Left cardiac atrium (tissue), 4 donors: ENCODE measurements around the gene KRTAP5-9. TPM values are rescaled to one million over a fixed set of nuclear protein-coding genes. Genes with fewer than 3 reads are reported as not detected.
"Not testable (repeated sequence)": the region's sequence is repeated elsewhere in the genome, so short reads cannot be mapped to it uniquely, and the experiment has no call there.

ENCODE experiments used
- ATAC-seq, 2 donors: fragments of 200-7000 bp; cut with Tn5 transposase; one replicate each; pipeline ENCODE4 v1.9.1; 2020; ENCODE audit warnings: mild to moderate bottlenecking in 2 of 2, moderate library complexity in 2 of 2
- DNase-seq: peaks from one replicate; pipeline ENCODE4 v3.0.0-alpha.2; 2020
- intact Hi-C, 2 donors: fragments of 100-400 bp; cut with DNase I; formaldehyde crosslinking; loops; one replicate each; pipeline versions ENCODE4 v1.14.1 to v1.15.1; 2022 to 2023
- total RNA-seq, 2 donors: library from RNA; stranded (reverse); fragmentation: NEBNext Ultra II Directional; extraction: Animal tissue kit (Norgen Biotek cat#: 25700); gene quantifications; one replicate each; pipeline ENCODE4 v1.2.1, GENCODE V29; 2021
- donor health status: DM: no; HTN: yes; CAD: no.
- donor health status: DM: no; HTN: yes; CAD: no; lungs with severe emphysema.
- donor health status: DM: yes; HTN: yes; CAD: no.
- donor health status: Dilated cardiomyopathy.

Gene KRTAP5-9
- total RNA-seq, 2 donors from 2014 or later: not detected

DNA sequence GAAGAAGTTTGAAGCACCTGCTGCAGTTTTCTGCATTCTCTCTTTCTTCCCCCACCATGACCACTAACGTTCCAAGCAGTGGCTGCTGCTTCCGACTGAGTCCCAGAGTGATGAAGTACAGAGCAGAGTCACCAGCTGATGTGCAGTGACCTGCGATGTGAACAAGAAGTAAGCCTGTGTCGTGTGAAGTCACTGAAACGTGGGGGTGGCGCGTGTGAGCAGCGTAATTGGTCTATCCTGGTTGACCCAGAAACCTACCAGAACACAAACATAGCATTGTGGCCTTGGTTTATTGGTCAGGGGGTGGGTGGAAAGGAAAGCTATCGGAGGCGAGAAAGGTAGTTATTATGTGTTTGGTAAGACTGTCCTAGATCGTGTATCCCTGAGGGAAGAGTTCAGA is 17.6 kb upstream of the KRTAP5-9 start:
- ATAC-seq (no peak), DNase-seq (no peak)
- intact Hi-C loops: no loop called here

GRCh38 chr11:71532036-71532610 is 16.1 kb upstream of the KRTAP5-9 start:
- intact Hi-C loops: no loop called here
- ATAC-seq (no peak), DNase-seq (no peak)

GRCh38 chr11:71534711-71535608 is 13.3 kb upstream of the KRTAP5-9 start:
- ATAC-seq, DNase-seq, intact Hi-C loops: not testable (repeated sequence)

GRCh38 chr11:71535825-71536224 is 12.4 kb upstream of the KRTAP5-9 start:
- intact Hi-C loops: no loop called here
- ATAC-seq: no peak
- no peak for DNase-seq

- intact Hi-C loops: no loop called here
- no peak for ATAC-seq
Observed at GRCh38 chr11:71537537-71537936, 10.7 kb upstream of the KRTAP5-9 start.

GRCh38 chr11:71537977-71538665 is 10.1 kb upstream of the KRTAP5-9 start, which contains the start of gene KRTAP5-8:
Gene KRTAP5-8 (plus strand): TSS chr11:71538025. CDS start chr11:71538056, 31 bp downstream.
- ATAC-seq, DNase-seq, intact Hi-C loops: not testable (repeated sequence)

More at GRCh38 chr11:71537537-71537936, 10.7 kb upstream of the KRTAP5-9 start:
- no peak for DNase-seq

- intact Hi-C loops: no loop called here
- no peak for DNase-seq
Observed at GRCh38 chr11:71538666-71538990, 9.6 kb upstream of the KRTAP5-9 start.

GRCh38 chr11:71539017-71539416 is 9.2 kb upstream of the KRTAP5-9 start:
- DNase-seq (no peak), ATAC-seq (no peak)
- intact Hi-C loops: no loop called here

More at GRCh38 chr11:71538666-71538990, 9.6 kb upstream of the KRTAP5-9 start:
- ATAC-seq: no peak

- intact Hi-C loops, DNase-seq, ATAC-seq: not testable (repeated sequence)
Observed at GRCh38 chr11:71539971-71540370, 8.2 kb upstream of the KRTAP5-9 start.

DNA sequence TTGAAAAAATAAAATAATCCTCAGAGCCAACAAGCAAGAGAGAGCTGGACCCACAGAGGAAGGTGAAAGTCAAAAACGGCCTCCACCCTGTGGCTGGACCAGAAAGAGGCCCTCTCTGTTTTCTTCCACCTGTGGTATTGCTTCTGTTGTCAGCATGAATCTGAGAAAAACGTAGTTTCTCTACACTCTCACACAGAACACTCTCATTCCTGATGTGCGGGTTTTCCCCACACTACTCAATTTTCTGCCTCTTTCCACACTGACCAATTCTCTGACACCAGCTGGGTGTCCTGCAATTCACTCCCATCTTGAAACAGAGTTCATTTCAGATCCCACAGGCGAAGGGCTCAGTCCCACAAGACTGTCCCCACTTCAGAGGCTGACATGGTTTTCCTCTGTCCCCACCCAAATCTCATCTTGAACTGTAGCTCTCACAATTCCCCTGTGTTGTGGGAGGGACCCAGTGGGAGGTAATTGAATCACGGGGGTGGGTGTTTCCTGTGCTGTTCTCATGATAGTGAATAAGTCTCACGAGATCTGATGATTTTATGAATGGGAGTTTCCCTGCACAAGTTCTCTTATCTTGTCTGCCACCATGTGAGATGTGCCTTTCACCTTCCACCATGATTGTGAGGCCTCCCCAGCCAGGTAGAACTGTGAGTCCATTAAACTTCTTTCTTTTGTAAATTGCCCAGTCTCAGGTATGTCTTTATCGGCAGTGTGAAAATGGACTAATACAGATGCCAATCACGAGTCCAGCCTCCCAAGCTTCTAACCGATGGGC is 7.5 kb upstream of the KRTAP5-9 start:
- DNase-seq, ATAC-seq, intact Hi-C loops: not testable (repeated sequence)

- DNase-seq (no peak), ATAC-seq (no peak)
- intact Hi-C loops: no loop called here
Observed at GRCh38 chr11:71542382-71542781, 5.8 kb upstream of the KRTAP5-9 start.

- intact Hi-C loops: no loop called here
- DNase-seq: no peak
- ATAC-seq: no peak
Observed at GRCh38 chr11:71542879-71543777, 5.1 kb upstream of the KRTAP5-9 start.

GRCh38 chr11:71543866-71544265 is 4.4 kb upstream of the KRTAP5-9 start:
- ATAC-seq (no peak), DNase-seq (no peak)
- intact Hi-C loops: no loop called here

DNA sequence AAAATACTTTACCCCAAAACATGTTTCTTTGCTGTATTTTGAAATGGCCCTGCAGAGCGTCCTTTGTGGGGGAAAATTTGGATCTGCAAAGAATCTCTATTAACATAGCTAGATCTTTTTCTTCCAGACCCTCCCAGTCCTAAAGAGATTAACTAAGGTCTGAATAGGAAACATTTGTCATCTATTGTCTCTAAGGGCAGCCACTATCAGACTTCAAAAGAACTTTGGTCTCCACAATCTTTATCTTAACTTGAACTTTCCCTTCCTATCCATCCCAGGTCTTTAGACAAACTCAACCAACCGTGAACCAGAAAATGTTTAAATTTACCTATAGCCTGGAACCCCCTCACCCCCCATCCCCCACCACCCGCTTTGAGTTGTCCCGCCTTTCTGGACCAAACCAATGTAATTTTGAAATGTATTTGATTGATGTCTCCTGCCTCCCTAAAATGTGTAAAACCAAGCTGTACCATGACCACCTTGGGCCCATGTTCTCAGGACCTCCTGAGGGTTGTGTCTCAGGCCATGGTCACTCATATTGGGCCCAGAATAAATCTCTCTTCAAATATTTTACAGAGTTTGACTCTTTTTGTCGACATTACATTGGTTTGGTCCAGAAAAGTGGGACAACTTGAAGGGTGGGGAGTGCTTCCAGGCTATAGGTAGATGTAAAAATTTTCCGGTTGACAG is 3.5 kb upstream of the KRTAP5-9 start:
- no peak for ATAC-seq
- intact Hi-C loops: no loop called here
- no peak for DNase-seq

- ATAC-seq (no peak), DNase-seq (no peak)
- intact Hi-C loops: no loop called here
Observed at GRCh38 chr11:71545405-71545966, 2.7 kb upstream of the KRTAP5-9 start.

DNA sequence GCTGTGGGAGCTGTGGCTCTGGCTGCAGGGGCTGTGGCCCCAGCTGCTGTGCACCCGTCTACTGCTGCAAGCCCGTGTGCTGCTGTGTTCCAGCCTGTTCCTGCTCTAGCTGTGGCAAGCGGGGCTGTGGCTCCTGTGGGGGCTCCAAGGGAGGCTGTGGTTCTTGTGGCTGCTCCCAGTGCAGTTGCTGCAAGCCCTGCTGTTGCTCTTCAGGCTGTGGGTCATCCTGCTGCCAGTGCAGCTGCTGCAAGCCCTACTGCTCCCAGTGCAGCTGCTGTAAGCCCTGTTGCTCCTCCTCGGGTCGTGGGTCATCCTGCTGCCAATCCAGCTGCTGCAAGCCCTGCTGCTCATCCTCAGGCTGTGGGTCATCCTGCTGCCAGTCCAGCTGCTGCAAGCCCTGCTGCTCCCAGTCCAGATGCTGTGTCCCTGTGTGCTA is 514 bp downstream of the KRTAP5-9 start:
- ATAC-seq (no peak), DNase-seq (no peak)
- intact Hi-C loops: no loop called here

GRCh38 chr11:71551711-71552110 is 3.5 kb downstream of the KRTAP5-9 start:
- DNase-seq (no peak), ATAC-seq (no peak)
- intact Hi-C loops: no loop called here
